AG09319 (cell line): Measurements from ENCODE around the gene MON2.
A peak's percentile ranks its signal among the peaks of the same experiment; 100 is the strongest.

ENCODE experiments used
- DNase-seq: peaks from one replicate; pipeline ENCODE4 v3.0.0-alpha.2; 2010; ENCODE audit warnings: low read depth; ENCODE audit errors: extremely low read depth
- TF ChIP-seq, protein P1 (sequence below): IDR thresholded peaks from 2 replicates; pipeline ENCODE4 v1.5.1; 2011; ENCODE audit warnings: low read depth, mild to moderate bottlenecking, inconsistent platforms, low read length, moderate library complexity

MON2 gene

DNA sequence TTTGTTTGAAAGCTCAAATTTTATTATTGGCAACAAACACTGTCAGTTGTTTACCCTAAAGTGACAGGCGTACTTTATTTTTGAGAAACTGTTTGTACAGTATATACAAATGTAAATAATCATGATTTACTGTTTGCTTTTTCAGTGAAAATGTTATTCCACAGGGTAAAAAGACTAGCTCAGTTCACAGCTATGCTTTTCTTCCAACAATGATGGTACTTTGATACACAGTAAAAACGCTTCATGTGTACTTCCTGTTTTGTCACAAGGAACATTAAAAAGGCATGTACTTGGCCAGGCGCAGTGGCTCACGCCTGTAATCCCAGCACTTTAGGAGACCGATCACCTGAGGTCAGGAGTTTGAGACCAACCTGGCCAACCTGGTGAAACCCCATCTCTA, 53.7 kb downstream of the MON2 start:
- no peak for DNase-seq
- TF ChIP-seq, protein P1, sequence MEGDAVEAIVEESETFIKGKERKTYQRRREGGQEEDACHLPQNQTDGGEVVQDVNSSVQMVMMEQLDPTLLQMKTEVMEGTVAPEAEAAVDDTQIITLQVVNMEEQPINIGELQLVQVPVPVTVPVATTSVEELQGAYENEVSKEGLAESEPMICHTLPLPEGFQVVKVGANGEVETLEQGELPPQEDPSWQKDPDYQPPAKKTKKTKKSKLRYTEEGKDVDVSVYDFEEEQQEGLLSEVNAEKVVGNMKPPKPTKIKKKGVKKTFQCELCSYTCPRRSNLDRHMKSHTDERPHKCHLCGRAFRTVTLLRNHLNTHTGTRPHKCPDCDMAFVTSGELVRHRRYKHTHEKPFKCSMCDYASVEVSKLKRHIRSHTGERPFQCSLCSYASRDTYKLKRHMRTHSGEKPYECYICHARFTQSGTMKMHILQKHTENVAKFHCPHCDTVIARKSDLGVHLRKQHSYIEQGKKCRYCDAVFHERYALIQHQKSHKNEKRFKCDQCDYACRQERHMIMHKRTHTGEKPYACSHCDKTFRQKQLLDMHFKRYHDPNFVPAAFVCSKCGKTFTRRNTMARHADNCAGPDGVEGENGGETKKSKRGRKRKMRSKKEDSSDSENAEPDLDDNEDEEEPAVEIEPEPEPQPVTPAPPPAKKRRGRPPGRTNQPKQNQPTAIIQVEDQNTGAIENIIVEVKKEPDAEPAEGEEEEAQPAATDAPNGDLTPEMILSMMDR: no peak

DNA sequence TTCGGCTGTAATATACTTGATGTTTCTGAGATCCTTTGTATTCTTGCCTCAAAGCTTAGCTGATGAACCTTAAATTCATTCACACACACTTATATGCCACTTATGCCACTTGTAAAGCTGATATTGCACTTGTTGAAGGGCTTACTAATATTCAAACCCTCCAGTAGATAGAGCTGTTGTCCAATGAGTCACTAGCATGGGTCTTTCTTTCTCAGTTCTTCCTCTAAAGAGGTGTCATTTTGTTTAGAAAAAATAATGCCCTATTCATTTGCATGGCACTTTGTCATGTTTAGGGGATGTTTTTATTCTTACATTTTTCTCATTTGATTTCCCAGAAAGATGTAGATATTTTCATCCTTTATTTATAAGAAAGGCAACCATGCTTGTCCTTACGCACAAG, 56.4 kb downstream of the MON2 start:
- no peak for DNase-seq

DNA sequence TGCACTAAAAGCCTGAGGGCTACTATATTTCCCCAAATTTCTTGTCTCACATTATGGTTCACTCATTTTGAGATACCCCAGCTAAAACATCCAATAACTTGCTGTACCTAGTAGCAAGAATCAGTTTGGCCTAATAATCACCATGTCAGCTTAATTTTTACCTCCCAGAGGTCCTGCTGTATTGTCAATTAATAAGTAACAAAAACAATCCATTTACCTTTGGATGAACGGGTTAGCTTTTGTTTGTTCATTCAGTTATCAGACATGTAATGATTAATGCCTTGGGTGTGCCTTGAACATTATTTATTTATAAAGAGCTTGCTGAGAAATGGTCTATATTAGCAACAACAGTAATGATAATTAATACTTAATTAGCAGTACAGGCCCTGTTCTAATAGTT, 57.0 kb downstream of the MON2 start:
- TF ChIP-seq, protein P1: no peak
- no peak for DNase-seq

More for the DNA sequence above, 56.4 kb downstream of the MON2 start:
- TF ChIP-seq, protein P1: peak; percentile 6

DNA sequence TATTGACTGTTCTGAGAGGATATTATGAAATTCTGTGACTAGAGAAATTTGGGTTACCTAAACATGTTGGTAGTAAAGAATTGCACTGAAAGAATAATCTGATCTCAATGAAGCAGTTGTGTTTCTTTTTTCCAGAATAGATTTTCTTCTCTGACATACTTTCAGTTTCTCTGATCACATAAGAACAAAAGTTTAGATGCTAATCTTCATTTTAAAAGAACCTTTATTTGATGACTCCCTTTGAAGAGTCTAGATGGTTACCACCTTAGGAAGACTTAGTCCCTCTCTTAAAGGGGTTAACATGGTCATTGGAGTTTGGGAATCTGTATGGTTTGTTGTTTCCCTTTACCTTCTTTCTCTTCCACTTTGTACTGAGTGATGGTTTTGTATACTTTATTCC, 58.6 kb downstream of the MON2 start:
- no peak for DNase-seq
- TF ChIP-seq, protein P1: no peak

DNA sequence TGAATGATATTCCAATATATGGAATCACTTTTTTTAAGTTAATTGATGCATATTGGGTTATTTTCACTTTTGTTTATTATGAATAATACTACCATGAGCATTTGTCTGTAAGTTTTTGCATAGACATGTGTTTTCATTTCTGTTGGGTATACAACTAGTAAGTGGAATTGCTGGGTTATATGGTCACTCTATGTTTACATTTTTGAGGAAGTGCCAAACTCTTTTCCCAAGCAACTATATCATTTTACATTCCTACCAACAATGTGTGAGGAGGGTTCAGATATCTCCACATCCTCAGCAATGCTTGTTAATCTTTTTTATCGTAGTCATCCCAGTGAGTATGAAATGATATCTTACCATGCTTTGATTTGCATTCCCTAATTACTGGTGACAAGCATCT, 64.0 kb downstream of the MON2 start:
- TF ChIP-seq, protein P1: no peak
- peak; percentile 63 for DNase-seq

DNA sequence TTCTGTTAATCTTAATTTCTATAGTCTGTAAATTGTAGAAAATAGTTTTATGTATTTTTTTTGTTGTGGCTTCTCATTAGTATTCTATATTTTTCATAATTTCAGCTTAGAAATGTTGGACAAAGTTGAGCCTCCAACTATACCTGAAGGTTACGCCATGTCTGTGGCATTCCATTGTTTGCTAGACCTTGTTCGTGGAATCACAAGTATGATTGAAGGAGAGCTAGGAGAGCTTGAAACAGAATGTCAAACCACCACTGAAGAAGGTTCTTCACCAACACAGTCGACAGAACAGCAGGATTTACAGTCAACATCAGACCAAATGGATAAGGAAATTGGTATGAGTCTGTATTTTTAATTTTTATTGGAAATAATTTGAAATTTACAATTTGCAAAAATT, 65.7 kb downstream of the MON2 start:
- no peak for DNase-seq
- TF ChIP-seq, protein P1: no peak

DNA sequence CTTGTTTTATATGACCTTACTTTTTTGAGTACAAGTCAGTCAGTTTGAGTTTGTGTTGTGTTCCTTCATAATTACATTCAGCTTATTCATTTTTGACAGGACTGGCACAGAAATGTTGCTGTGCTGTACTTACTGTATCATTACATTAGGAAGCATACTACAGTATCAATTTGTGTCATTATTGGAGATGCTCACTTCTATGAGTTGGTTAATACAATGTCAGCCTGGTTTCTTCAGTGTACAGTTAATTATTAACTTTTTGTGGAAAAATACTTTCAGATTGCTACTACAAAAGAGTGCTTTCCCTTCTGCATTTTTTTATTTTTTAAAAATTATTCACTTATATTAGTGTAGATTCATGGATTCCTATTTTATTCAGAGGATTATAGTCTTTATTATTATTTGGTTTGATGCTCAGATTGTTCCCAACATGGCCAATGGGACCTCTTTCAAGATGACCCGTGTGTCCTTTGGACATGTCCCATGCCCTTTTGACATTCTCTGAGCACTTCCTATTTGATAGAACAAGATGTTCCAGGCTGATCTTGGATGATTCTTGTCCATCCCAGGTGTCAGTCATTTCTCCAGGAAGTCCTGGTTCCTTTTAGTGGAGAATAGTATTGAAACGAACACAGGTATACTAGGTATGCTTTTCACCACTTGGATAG, 66.6 kb downstream of the MON2 start:
- TF ChIP-seq, protein P1: no peak
- no peak for DNase-seq
